ENCODE measurements around the gene GTPBP10. TPM values are rescaled to one million over a fixed set of nuclear protein-coding genes. Genes with fewer than 3 reads are reported as not detected.
A peak's percentile ranks its signal among the peaks of the same experiment; 100 is the strongest.

GTPBP10 gene
- total and polyA plus RNA-seq, 2 of the 13 experiments (the other 11 are each of a cell fraction or from before 2014, with no cell fraction given), result 13.3 to 38.7 TPM

DNA sequence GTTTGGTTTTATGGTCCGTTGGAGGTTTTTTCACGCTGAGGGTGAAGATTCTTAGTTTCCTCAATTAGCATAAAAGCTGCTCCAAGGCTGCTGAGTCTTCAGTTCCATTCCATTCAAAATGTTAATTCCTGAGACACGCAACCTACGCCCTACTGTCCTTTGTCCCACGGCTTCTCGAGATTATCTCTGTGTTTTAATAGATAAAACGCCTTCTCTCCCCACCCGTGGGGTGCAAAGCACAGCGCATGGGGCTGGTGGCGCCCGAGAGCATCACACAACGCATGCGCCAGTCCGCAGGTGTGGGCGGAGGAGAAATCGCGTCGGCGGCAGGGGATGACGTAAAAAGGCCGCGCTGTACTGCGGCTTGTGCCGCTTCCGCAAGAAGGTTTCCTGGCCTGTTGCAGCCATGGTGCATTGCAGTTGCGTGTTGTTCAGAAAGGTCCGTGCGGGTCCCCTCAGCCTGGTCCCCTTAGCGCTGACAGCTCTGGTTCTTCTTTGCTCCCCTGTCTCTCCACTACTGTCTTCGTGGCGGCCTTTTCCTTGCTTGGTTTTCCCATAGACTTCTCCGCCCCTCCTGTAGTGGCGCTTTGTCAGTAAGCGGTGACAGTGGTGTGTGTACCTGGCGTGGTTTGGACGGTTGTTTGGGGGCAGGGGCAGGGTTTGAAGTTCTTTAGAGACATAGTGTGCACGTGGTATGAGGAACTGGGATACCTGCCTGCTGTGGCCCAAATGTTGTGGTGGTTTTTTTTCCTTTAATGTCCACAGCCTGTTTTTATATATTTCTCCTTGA, at the start of gene GTPBP10 (continued):
- TF ChIP-seq, protein P1, sequence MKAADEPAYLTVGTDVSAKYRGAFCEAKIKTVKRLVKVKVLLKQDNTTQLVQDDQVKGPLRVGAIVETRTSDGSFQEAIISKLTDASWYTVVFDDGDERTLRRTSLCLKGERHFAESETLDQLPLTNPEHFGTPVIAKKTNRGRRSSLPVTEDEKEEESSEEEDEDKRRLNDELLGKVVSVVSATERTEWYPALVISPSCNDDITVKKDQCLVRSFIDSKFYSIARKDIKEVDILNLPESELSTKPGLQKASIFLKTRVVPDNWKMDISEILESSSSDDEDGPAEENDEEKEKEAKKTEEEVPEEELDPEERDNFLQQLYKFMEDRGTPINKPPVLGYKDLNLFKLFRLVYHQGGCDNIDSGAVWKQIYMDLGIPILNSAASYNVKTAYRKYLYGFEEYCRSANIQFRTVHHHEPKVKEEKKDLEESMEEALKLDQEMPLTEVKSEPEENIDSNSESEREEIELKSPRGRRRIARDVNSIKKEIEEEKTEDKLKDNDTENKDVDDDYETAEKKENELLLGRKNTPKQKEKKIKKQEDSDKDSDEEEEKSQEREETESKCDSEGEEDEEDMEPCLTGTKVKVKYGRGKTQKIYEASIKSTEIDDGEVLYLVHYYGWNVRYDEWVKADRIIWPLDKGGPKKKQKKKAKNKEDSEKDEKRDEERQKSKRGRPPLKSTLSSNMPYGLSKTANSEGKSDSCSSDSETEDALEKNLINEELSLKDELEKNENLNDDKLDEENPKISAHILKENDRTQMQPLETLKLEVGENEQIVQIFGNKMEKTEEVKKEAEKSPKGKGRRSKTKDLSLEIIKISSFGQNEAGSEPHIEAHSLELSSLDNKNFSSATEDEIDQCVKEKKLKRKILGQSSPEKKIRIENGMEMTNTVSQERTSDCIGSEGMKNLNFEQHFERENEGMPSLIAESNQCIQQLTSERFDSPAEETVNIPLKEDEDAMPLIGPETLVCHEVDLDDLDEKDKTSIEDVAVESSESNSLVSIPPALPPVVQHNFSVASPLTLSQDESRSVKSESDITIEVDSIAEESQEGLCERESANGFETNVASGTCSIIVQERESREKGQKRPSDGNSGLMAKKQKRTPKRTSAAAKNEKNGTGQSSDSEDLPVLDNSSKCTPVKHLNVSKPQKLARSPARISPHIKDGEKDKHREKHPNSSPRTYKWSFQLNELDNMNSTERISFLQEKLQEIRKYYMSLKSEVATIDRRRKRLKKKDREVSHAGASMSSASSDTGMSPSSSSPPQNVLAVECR (CRISPR knock-in tag; IDR thresholded peaks at IDR 0.05; ENCODE audit: borderline replicate concordance), result peak; percentile 99
- TF ChIP-seq HHEX (CRISPR knock-in tag; IDR thresholded peaks at IDR 0.05) (no peak), ZSCAN29 (CRISPR knock-in tag; conservative IDR thresholded peaks at IDR 0.05) (0 out of 2 replicates have a peak, but pooled peaks have one; percentile 70), SMAD9 (CRISPR knock-in tag; IDR thresholded peaks at IDR 0.05) (no peak), SP1 (IDR thresholded peaks at IDR 0.05) (no peak), SP1 (CRISPR knock-in tag; IDR thresholded peaks at IDR 0.05) (peak; percentile 78), PHF20 (CRISPR knock-in tag; IDR thresholded peaks at IDR 0.05) (peak; percentile 99), PAX8 (CRISPR knock-in tag; IDR thresholded peaks at IDR 0.05; ENCODE audit: borderline replicate concordance) (no peak), RFXANK (CRISPR knock-in tag; IDR thresholded peaks at IDR 0.05) (no peak), WIZ (CRISPR knock-in tag; IDR thresholded peaks at IDR 0.05) (no peak), ZNF780A (CRISPR knock-in tag; IDR thresholded peaks at IDR 0.05) (no peak), POGZ (CRISPR knock-in tag; IDR thresholded peaks at IDR 0.05) (peak; percentile 99), ZKSCAN1 (IDR thresholded peaks at IDR 0.05; ENCODE audit: low read length) (0 out of 2 replicates have a peak, but pooled peaks have one; percentile 19), ARHGAP35 (CRISPR knock-in tag; IDR thresholded peaks at IDR 0.05; ENCODE audit: borderline replicate concordance) (no peak)
- TF ChIP-seq, protein P2, sequence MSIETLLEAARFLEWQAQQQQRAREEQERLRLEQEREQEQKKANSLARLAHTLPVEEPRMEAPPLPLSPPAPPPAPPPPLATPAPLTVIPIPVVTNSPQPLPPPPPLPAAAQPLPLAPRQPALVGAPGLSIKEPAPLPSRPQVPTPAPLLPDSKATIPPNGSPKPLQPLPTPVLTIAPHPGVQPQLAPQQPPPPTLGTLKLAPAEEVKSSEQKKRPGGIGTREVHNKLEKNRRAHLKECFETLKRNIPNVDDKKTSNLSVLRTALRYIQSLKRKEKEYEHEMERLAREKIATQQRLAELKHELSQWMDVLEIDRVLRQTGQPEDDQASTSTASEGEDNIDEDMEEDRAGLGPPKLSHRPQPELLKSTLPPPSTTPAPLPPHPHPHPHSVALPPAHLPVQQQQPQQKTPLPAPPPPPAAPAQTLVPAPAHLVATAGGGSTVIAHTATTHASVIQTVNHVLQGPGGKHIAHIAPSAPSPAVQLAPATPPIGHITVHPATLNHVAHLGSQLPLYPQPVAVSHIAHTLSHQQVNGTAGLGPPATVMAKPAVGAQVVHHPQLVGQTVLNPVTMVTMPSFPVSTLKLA (IDR thresholded peaks at IDR 0.05), result peak; percentile 61
